Measurements from ENCODE around the gene ZNF524. TPM values are rescaled to one million over a fixed set of nuclear protein-coding genes. Genes with fewer than 3 reads are reported as not detected.

The ZNF524 gene
- total and polyA plus RNA-seq, 4 donors, result 13.2 to 38.8 (median 15.4) TPM

DNA sequence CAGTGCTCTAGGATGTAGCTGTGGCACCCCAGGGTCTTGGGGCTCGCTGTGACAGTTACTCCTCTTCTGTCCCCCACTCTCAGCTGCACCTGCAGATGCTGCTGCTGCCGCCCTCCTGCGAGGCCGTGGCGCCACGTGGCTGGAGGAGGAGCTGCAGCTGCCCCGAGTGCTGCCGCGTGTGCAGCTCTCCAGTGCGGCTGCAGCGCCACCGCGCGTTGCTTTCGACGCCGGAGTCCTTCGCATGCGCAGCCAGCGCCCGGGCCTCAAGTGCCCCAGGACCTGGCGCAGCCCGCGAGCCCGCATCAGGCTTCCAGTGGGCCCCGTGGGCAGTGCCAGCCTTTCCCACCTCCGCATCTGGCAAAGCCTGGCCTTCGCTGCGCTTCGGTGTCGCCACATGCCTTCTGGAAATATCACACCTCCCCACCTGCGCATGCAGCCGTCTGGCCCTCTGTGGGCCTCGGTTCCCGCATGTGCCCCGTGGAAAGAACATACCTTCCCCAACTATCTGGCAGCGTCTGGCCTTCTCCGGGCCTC, 40.0 kb downstream of the ZNF524 start:
- no peaks in the 10 kb centered on the region for H3K27me3 ChIP-seq (ENCODE audit: control insufficient read depth in 1 of 2, insufficient read depth in 2 of 2, low read length in 1 of 2)
- no peaks in the 10 kb centered on the region for H3K36me3 ChIP-seq (ENCODE audit: control insufficient read depth in 1 of 2, insufficient read depth in 2 of 2, low read length in 1 of 2)
- intact Hi-C loops (cut with DNase I), result no loop called here
- peak; percentile 50 for ATAC-seq (ENCODE audit: low FRiP score)
- H3K27ac ChIP-seq (ENCODE audit: low read depth in 1 of 2, low read length in 2 of 2), result peak overlapping the region in 1 of 2 donors; percentile 50
- H3K4me1 ChIP-seq (ENCODE audit: control insufficient read depth in 1 of 2, insufficient read depth in 2 of 2, low read length in 2 of 2), result peaks cover 0 to 3% of the 10 kb centered on the region in 2 donors
- 6% methylated on average over 26 to 38 of the region's 38 CpGs for WGBS, 2 donors
- H3K9me3 ChIP-seq (ENCODE audit: control insufficient read depth, low read length), result no peaks in the 10 kb centered on the region
- peak overlapping the region; percentile 66 to 89 for H3K4me3 ChIP-seq (ENCODE audit: low read length in 2 of 2)
- DNase-seq, result peak; percentile 82 to 91

DNA sequence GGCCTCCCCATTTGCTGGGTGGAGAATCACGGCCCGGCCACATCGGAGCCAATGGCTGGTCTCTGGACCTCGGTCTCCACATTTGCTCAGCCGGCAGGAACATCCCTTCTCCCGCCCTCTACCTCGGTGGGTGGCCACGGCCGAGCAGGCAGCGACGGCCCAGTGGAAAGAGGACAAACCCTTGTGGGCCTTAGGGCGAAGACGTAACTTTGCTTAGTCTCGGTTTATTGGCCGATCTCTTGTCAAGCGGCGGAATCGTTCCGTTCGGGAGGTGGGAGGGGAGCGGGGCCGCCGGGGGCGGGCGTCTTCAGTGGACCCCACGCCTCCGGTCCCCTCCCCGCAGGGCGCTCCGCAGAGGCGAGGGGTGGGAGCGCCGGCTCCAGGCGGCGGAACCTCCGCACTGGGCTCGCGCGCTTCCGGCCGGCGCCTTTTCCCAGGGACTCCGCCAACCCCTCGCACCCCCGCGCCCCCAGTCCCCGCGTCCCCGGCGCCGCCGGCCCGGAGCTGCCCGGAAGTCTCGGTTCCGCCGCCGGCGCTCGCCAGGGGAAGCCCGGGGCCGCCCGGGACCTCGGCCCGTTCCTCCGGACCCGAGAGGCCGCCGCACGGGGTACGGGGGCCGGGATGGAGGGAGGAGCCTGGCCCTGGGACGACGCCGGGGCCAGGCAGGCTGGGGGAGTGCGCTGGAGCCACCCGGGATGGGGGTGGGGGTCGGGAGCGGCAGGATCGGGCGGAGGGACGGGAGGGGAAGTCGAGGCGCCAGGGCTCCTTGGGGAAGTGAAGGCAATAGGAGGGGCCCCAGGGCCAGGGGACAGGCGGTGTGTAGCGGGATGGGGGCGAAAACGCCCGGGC, 40.7 kb downstream of the ZNF524 start, which contains the start of gene ZNF580:
Gene ZNF580 (plus strand): TSS at position 426 of the 849 bp plus-strand sequence. CDS start 1,507 bp downstream, outside the sequence.
- ATAC-seq (ENCODE audit: low FRiP score), result peak; percentile 82
- Histone ChIP-seq H3K4me3 (ENCODE audit: low read length in 2 of 2) (peak within 1 kb of the TSS; percentile 66 to 89), H3K36me3 (ENCODE audit: control insufficient read depth in 1 of 2, insufficient read depth in 2 of 2, low read length in 1 of 2) (no peaks in the 10 kb centered on the region), H3K27ac (ENCODE audit: low read depth in 1 of 2, low read length in 2 of 2) (peak within 1 kb of the TSS; percentile 58 to 59), H3K9me3 (ENCODE audit: control insufficient read depth, low read length) (no peaks in the 10 kb centered on the region), H3K27me3 (ENCODE audit: control insufficient read depth in 1 of 2, insufficient read depth in 2 of 2, low read length in 1 of 2) (no peaks in the 10 kb centered on the region), H3K4me1 (ENCODE audit: control insufficient read depth in 1 of 2, insufficient read depth in 2 of 2, low read length in 2 of 2) (peaks cover 0 to 3% of the 10 kb centered on the region in 2 donors)
- 1% methylated on average over 65 to 89 of the region's 89 CpGs for WGBS, 2 donors
- DNase-seq, result peak; percentile 78 to 90
- intact Hi-C loops (cut with DNase I), result no loop called here

DNA sequence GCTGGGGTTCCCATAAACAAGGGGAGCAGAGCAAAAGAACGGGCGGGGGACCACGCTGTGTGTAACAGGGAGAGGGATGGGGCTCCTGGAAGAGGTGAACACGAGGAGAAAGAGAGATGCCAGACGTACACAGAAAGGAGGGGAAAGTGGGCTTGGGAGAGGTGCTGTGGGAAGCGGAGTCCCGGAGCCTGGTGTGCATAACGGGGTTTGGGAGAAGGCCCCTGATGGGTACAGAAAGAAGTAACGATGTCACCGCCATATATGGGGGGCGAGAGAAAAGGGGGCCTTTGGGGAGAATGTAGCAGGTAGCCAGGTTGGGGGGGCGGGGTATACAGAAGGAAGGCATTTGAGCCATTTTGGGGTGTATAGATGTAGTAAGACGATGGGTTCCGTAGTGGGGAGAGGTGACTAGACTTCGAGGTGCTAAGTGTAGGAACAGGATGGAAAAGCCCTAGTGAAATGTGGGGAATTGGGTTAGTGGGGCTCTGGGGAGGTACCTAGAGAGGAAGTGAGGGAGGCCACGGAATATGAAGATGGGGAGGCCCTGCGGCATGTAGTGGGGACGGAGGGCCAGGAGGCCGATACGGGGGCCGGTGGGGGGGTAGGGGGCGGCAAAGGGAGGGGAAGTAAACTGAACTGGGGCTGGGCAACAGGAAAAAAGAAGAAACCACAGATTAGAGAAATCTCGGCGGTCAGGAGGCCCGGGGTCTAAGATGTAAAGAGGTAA, 41.5 kb downstream of the ZNF524 start:
- 1% methylated on average over 25 of the region's 25 CpGs for WGBS, 2 donors
- no peaks in the 10 kb centered on the region for H3K27me3 ChIP-seq (ENCODE audit: control insufficient read depth in 1 of 2, insufficient read depth in 2 of 2, low read length in 1 of 2)
- peak overlapping the region; percentile 58 to 59 for H3K27ac ChIP-seq (ENCODE audit: low read depth in 1 of 2, low read length in 2 of 2)
- no peaks in the 10 kb centered on the region for H3K9me3 ChIP-seq (ENCODE audit: control insufficient read depth, low read length)
- ATAC-seq (ENCODE audit: low FRiP score) (no peak), DNase-seq (peak in 1 of 2 donors; percentile 44)
- peak overlapping the region; percentile 66 to 89 for H3K4me3 ChIP-seq (ENCODE audit: low read length in 2 of 2)
- intact Hi-C loops (cut with DNase I), result no loop called here
- no peaks in the 10 kb centered on the region for H3K36me3 ChIP-seq (ENCODE audit: control insufficient read depth in 1 of 2, insufficient read depth in 2 of 2, low read length in 1 of 2)
- H3K4me1 ChIP-seq (ENCODE audit: control insufficient read depth in 1 of 2, insufficient read depth in 2 of 2, low read length in 2 of 2), result peaks cover 0 to 3% of the 10 kb centered on the region in 2 donors

DNA sequence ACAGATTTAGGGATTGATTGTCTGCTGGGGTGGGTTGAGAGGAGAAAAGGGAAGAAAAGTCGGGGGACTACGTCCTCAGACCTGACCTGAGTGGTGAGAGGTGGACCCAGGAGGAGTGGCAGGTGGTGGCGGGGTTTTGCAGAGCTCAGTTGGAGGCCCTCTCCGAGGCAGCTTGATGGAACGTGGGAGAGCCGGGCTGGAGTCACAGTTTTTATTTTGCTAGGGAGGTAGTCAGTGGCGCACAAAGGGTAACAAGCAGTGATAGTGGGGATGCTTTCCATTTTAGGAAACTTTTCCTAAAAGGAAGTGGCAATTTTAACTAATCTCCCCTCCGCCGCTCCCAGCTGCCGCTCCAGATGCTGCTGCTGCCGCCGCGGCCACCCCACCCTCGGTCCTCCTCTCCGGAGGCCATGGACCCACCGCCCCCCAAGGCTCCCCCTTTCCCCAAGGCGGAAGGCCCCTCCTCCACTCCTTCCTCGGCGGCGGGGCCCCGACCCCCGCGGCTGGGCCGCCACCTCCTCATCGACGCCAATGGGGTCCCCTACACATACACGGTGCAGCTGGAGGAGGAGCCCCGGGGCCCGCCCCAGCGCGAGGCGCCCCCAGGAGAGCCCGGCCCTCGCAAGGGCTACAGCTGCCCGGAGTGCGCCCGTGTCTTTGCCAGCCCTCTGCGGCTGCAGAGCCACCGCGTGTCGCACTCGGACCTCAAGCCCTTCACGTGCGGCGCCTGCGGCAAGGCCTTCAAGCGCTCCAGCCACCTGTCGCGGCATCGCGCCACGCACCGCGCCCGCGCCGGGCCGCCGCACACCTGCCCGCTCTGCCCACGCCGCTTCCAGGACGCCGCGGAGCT, 42.3 kb downstream of the ZNF524 start:
- no peaks in the 10 kb centered on the region for H3K27me3 ChIP-seq (ENCODE audit: control insufficient read depth in 1 of 2, insufficient read depth in 2 of 2, low read length in 1 of 2)
- H3K4me1 ChIP-seq (ENCODE audit: control insufficient read depth in 1 of 2, insufficient read depth in 2 of 2, low read length in 2 of 2), result peaks cover 0 to 3% of the 10 kb centered on the region in 2 donors
- H3K4me3 ChIP-seq (ENCODE audit: low read length in 2 of 2), result peak overlapping the region; percentile 7 to 66
- no peaks in the 10 kb centered on the region for H3K9me3 ChIP-seq (ENCODE audit: control insufficient read depth, low read length)
- WGBS, 2 donors, result 0 to 1% methylated on average over 48 to 65 of the region's 65 CpGs
- H3K27ac ChIP-seq (ENCODE audit: low read depth in 1 of 2, low read length in 2 of 2), result peak overlapping the region; percentile 10 to 34
- H3K36me3 ChIP-seq (ENCODE audit: control insufficient read depth in 1 of 2, insufficient read depth in 2 of 2, low read length in 1 of 2), result no peaks in the 10 kb centered on the region
- intact Hi-C loops (cut with DNase I), result no loop called here
- ATAC-seq (ENCODE audit: low FRiP score), result peak; percentile 8
- DNase-seq, result peak; percentile 66 to 80

DNA sequence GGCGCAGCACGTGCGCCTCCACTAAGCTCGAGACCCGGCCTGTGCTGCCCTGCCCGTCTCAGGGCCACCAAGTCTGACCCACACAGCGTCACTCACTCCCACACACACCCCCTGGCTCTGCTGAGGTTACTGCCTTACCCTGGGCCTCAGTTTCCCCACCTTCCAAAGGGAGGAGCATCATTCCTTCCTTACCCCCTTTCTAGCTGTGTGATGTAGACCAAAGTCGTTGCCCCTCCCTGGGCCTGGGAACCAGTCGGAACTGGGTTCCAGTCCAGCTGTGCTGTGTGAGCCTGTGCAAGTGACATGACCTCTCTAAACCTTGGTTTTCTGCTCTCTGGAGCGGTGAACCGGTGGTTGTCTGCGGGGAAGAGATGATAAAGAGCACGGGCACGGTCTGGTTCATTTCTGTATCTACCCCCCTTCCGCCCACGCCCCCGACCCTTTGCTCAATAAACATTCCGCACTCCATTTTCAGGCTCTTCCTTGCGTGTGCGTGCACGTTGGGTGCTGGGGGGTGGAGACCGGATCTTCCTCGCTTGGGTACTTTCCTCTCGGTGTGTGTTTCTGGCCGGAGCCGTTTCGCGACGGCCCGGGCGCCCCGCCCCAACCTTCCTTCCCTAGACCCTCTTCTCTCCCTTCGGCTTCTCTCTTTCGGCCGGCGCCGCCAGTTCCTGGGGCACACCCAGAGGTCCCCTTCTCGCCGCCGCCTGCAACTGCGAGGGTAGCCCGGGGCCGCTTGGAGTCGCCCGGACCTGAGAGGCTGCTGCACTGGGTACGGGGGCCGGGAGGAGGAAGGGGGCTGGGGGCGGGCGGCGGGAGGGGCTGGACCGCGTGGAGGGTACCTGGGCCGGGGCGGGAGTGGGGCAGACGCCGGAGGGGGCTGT, 43.2 kb downstream of the ZNF524 start, which contains the start of gene ZNF581:
Gene ZNF581 (plus strand): TSS at position 647 of the 884 bp plus-strand sequence. CDS start 923 bp downstream, outside the sequence.
- Histone ChIP-seq H3K4me1 (ENCODE audit: control insufficient read depth in 1 of 2, insufficient read depth in 2 of 2, low read length in 2 of 2) (peaks cover 0 to 3% of the 10 kb centered on the region in 2 donors), H3K27ac (ENCODE audit: low read depth in 1 of 2, low read length in 2 of 2) (peak within 1 kb of the TSS; percentile 10 to 83), H3K27me3 (ENCODE audit: control insufficient read depth in 1 of 2, insufficient read depth in 2 of 2, low read length in 1 of 2) (no peaks in the 10 kb centered on the region), H3K36me3 (ENCODE audit: control insufficient read depth in 1 of 2, insufficient read depth in 2 of 2, low read length in 1 of 2) (no peaks in the 10 kb centered on the region), H3K9me3 (ENCODE audit: control insufficient read depth, low read length) (no peaks in the 10 kb centered on the region), H3K4me3 (ENCODE audit: low read length in 2 of 2) (peak within 1 kb of the TSS; percentile 74 to 97)
- DNase-seq, result peak; percentile 84 to 89
- peak; percentile 78 for ATAC-seq (ENCODE audit: low FRiP score)
- intact Hi-C loops (cut with DNase I), result no loop called here
- 1% methylated on average over 49 to 56 of the region's 56 CpGs for WGBS, 2 donors

- Histone ChIP-seq H3K36me3 (ENCODE audit: control insufficient read depth in 1 of 2, insufficient read depth in 2 of 2, low read length in 1 of 2) (no peaks in the 10 kb centered on the region), H3K27me3 (ENCODE audit: control insufficient read depth in 1 of 2, insufficient read depth in 2 of 2, low read length in 1 of 2) (no peaks in the 10 kb centered on the region), H3K4me3 (ENCODE audit: low read length in 2 of 2) (peak overlapping the region; percentile 74 to 97), H3K27ac (ENCODE audit: low read depth in 1 of 2, low read length in 2 of 2) (no peak overlapping the region), H3K9me3 (ENCODE audit: control insufficient read depth, low read length) (no peaks in the 10 kb centered on the region), H3K4me1 (ENCODE audit: control insufficient read depth in 1 of 2, insufficient read depth in 2 of 2, low read length in 2 of 2) (peaks cover 0 to 3% of the 10 kb centered on the region in 2 donors)
- WGBS, 2 donors, result 0 to 1% methylated on average over 15 of the region's 15 CpGs
- no peak for DNase-seq
- no peak for ATAC-seq (ENCODE audit: low FRiP score)
- intact Hi-C loops (cut with DNase I), result no loop called here
Observed at GRCh38 chr19:55643887-55644176, 43.7 kb downstream of the ZNF524 start.

DNA sequence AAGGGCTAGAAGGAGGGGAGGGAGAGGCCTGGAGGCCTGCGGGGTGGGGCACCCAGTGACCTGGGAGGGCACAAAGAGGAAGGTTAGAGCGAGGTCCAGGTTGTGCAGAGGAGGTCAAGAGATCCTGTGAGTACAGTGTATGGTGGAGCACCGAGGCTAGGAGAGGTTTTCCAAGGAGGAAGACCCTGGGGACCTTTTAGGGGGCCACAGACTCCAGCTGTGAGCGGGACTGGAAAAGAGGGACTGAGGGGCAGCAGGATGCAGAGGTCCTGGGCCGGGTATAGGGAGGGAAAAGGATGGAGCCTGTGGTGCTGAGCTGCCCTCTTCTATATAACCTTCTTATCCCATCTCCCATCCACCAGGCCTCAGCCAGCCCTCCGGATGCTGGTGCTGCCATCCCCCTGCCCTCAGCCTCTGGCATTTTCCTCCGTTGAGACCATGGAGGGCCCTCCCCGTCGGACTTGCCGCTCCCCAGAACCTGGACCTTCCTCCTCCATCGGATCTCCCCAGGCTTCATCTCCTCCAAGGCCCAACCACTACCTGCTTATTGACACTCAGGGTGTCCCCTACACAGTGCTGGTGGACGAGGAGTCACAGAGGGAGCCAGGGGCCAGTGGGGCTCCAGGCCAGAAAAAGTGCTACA, 44.2 kb downstream of the ZNF524 start:
- no peak for ATAC-seq (ENCODE audit: low FRiP score)
- no peaks in the 10 kb centered on the region for H3K36me3 ChIP-seq (ENCODE audit: control insufficient read depth in 1 of 2, insufficient read depth in 2 of 2, low read length in 1 of 2)
- H3K27me3 ChIP-seq (ENCODE audit: control insufficient read depth in 1 of 2, insufficient read depth in 2 of 2, low read length in 1 of 2), result no peaks in the 10 kb centered on the region
- H3K9me3 ChIP-seq (ENCODE audit: control insufficient read depth, low read length), result no peaks in the 10 kb centered on the region
- intact Hi-C loops (cut with DNase I), result no loop called here
- no peak overlapping the region for H3K27ac ChIP-seq (ENCODE audit: low read depth in 1 of 2, low read length in 2 of 2)
- peaks cover 0 to 3% of the 10 kb centered on the region in 2 donors for H3K4me1 ChIP-seq (ENCODE audit: control insufficient read depth in 1 of 2, insufficient read depth in 2 of 2, low read length in 2 of 2)
- peak overlapping the region; percentile 74 to 97 for H3K4me3 ChIP-seq (ENCODE audit: low read length in 2 of 2)
- WGBS, 2 donors, result 45 to 48% methylated on average over 11 to 12 of the region's 12 CpGs
- peak in 1 of 2 donors; percentile 46 for DNase-seq
